ENCODE results near the gene AMIGO1. TPM values are rescaled to one million over a fixed set of nuclear protein-coding genes. Genes with fewer than 3 reads are reported as not detected.

AMIGO1 gene
- total RNA-seq, 1 donor from 2014 or later = 19.3 TPM

GRCh38 chr1:109535971-109536491 is 26.5 kb upstream of the AMIGO1 start:
- ATAC-seq (ENCODE audit: poor library complexity) (peak; percentile 79), DNase-seq (peak; percentile 64)
- intact Hi-C loops (cut with DNase I) = loop anchor here (10.0 kb wide), 1 partner anchor 261 kb away; no protein-coding TSS in a partner anchor

GRCh38 chr1:109535481-109535880 is 26.0 kb upstream of the AMIGO1 start:
- intact Hi-C loops (cut with DNase I) = loop anchor here (10.0 kb wide), 1 partner anchor 261 kb away; no protein-coding TSS in a partner anchor
- no peak for ATAC-seq (ENCODE audit: poor library complexity)
- DNase-seq = no peak

GRCh38 chr1:109534307-109534858 is 24.9 kb upstream of the AMIGO1 start:
- DNase-seq = no peak
- intact Hi-C loops (cut with DNase I) = loop anchor here (10.0 kb wide), 1 partner anchor 260 kb away; no protein-coding TSS in a partner anchor
- no peak for ATAC-seq (ENCODE audit: poor library complexity)

- peak; percentile 80 for ATAC-seq (ENCODE audit: poor library complexity)
- intact Hi-C loops (cut with DNase I) = loop anchor here (2.0 to 10.0 kb wide), 2 partner anchors 42 to 258 kb away; no protein-coding TSS in a partner anchor
- DNase-seq = peak; percentile 89
These were observed 23.0 kb upstream of the AMIGO1 start for GRCh38 chr1:109532365-109533136.

- ATAC-seq (ENCODE audit: poor library complexity) (no peak), DNase-seq (no peak)
- intact Hi-C loops (cut with DNase I) = loop anchor here (2.0 to 10.0 kb wide), 2 partner anchors 41 to 257 kb away; no protein-coding TSS in a partner anchor
These were observed 22.4 kb upstream of the AMIGO1 start for GRCh38 chr1:109531826-109532364.

GRCh38 chr1:109531380-109531779 is 21.9 kb upstream of the AMIGO1 start:
- ATAC-seq (ENCODE audit: poor library complexity) (no peak), DNase-seq (no peak)
- intact Hi-C loops (cut with DNase I) = loop anchor here (10.0 kb wide), 1 partner anchor 257 kb away; no protein-coding TSS in a partner anchor

GRCh38 chr1:109530457-109531087 is 21.0 kb upstream of the AMIGO1 start:
- DNase-seq = no peak
- intact Hi-C loops (cut with DNase I) = loop anchor here (10.0 kb wide), 1 partner anchor 256 kb away; no protein-coding TSS in a partner anchor
- no peak for ATAC-seq (ENCODE audit: poor library complexity)

GRCh38 chr1:109529881-109530456 is 20.4 kb upstream of the AMIGO1 start:
- ATAC-seq (ENCODE audit: poor library complexity) = no peak
- intact Hi-C loops (cut with DNase I) = loop anchor here (10.0 kb wide), 2 partner anchors 85 to 255 kb away; no protein-coding TSS in a partner anchor
- no peak for DNase-seq

GRCh38 chr1:109528712-109529111 is 19.2 kb upstream of the AMIGO1 start:
- intact Hi-C loops (cut with DNase I) = loop anchor here (10.0 kb wide), 1 partner anchor 84 kb away; no protein-coding TSS in a partner anchor

GRCh38 chr1:109527846-109528695 is 18.5 kb upstream of the AMIGO1 start:
- DNase-seq (no peak), ATAC-seq (ENCODE audit: poor library complexity) (no peak)
- intact Hi-C loops (cut with DNase I) = loop anchor here (10.0 kb wide), 1 partner anchor 83 kb away; no protein-coding TSS in a partner anchor

More at GRCh38 chr1:109528712-109529111, 19.2 kb upstream of the AMIGO1 start:
- no peak for ATAC-seq (ENCODE audit: poor library complexity)
- DNase-seq = no peak

- DNase-seq (no peak), ATAC-seq (ENCODE audit: poor library complexity) (no peak)
- intact Hi-C loops (cut with DNase I) = loop anchor here (10.0 kb wide), 1 partner anchor 82 kb away; no protein-coding TSS in a partner anchor
These were observed 17.7 kb upstream of the AMIGO1 start for GRCh38 chr1:109527098-109527811.

- DNase-seq = no peak
- ATAC-seq (ENCODE audit: poor library complexity) = no peak
- intact Hi-C loops (cut with DNase I) = loop anchor here (10.0 kb wide), 1 partner anchor 79 kb away; no protein-coding TSS in a partner anchor
These were observed 14.2 kb upstream of the AMIGO1 start for GRCh38 chr1:109523706-109524105.

GRCh38 chr1:109522026-109522425 is 12.5 kb upstream of the AMIGO1 start:
- DNase-seq = no peak
- ATAC-seq (ENCODE audit: poor library complexity) = no peak
- intact Hi-C loops (cut with DNase I) = loop anchor here (10.0 kb wide), 1 partner anchor 77 kb away; no protein-coding TSS in a partner anchor

- intact Hi-C loops (cut with DNase I) = loop anchor here (10.0 kb wide), 1 partner anchor 76 kb away; no protein-coding TSS in a partner anchor
- DNase-seq (no peak), ATAC-seq (ENCODE audit: poor library complexity) (peak; percentile 71)
These were observed 11.8 kb upstream of the AMIGO1 start for GRCh38 chr1:109521002-109521951.

GRCh38 chr1:109517337-109517736 is 7.8 kb upstream of the AMIGO1 start:
- DNase-seq (no peak), ATAC-seq (ENCODE audit: poor library complexity) (no peak)
- intact Hi-C loops (cut with DNase I) = no loop called here
